Muscle of back (tissue), 11 donors: Measurements from ENCODE around the gene HES4. TPM values are rescaled to one million over a fixed set of nuclear protein-coding genes. Genes with fewer than 3 reads are reported as not detected.
"Not testable (repeated sequence)": the region's sequence is repeated elsewhere in the genome, so short reads cannot be mapped to it uniquely, and the experiment has no call there.

Experiments used
- DNase-seq, 3 donors: peaks; one replicate each; pipeline versions ENCODE4 v3.0.0 to v3.0.0-alpha.2; 2013
- polyA plus RNA-seq, 10 donors: library from polyadenylated mRNA; unstranded; fragments of 120-200 nt; gene quantifications; one replicate each; pipeline ENCODE4 v1.2.1, GENCODE V29; 2013; ENCODE audit not compliant: insufficient read length in 10 of 10

The HES4 gene
- polyA plus RNA-seq, 10 donors = 7.4 to 18.4 (median 12.8) TPM

- DNase-seq = no peak
Measured at GRCh38 chr1:1035291-1035943, 35.5 kb upstream of the HES4 start.

GRCh38 chr1:1034439-1034781, 34.5 kb upstream of the HES4 start:
- DNase-seq = no peak

- DNase-seq = no peak
Measured at GRCh38 chr1:1033731-1034438, 34.0 kb upstream of the HES4 start.

- DNase-seq = peak; percentile 57 to 83 (median 71)
Measured at GRCh38 chr1:1033009-1033587, 33.2 kb upstream of the HES4 start.

GRCh38 chr1:1032424-1032823, 32.5 kb upstream of the HES4 start:
- DNase-seq = no peak

- DNase-seq = no peak
Measured at GRCh38 chr1:1031659-1032235, 31.9 kb upstream of the HES4 start.

GRCh38 chr1:1030867-1031658, 31.2 kb upstream of the HES4 start:
- DNase-seq = not testable (repeated sequence)

GRCh38 chr1:1027791-1028190, 27.9 kb upstream of the HES4 start:
- DNase-seq = no peak

- DNase-seq = no peak
Measured at GRCh38 chr1:1026599-1027413, 26.9 kb upstream of the HES4 start.

- DNase-seq = no peak
Measured at GRCh38 chr1:1025730-1026129, 25.8 kb upstream of the HES4 start.

GRCh38 chr1:1024771-1025699, 25.1 kb upstream of the HES4 start:
- no peak for DNase-seq

- DNase-seq = no peak
Measured at GRCh38 chr1:1024149-1024770, 24.4 kb upstream of the HES4 start.

GRCh38 chr1:1023700-1024099, 23.8 kb upstream of the HES4 start:
- no peak for DNase-seq

- peak in 1 of 3 donors; percentile 41 for DNase-seq
Measured at GRCh38 chr1:1022302-1023009, 22.6 kb upstream of the HES4 start.

GRCh38 chr1:1021920-1022259, 22.0 kb upstream of the HES4 start:
- DNase-seq = no peak

- DNase-seq = peak; percentile 64 to 80 (median 65)
Measured at GRCh38 chr1:1021010-1021919, 21.4 kb upstream of the HES4 start.

GRCh38 chr1:1020415-1021009, 20.6 kb upstream of the HES4 start:
- DNase-seq = no peak
